ENCODE results near the gene RNF224.

RNF224 gene

DNA sequence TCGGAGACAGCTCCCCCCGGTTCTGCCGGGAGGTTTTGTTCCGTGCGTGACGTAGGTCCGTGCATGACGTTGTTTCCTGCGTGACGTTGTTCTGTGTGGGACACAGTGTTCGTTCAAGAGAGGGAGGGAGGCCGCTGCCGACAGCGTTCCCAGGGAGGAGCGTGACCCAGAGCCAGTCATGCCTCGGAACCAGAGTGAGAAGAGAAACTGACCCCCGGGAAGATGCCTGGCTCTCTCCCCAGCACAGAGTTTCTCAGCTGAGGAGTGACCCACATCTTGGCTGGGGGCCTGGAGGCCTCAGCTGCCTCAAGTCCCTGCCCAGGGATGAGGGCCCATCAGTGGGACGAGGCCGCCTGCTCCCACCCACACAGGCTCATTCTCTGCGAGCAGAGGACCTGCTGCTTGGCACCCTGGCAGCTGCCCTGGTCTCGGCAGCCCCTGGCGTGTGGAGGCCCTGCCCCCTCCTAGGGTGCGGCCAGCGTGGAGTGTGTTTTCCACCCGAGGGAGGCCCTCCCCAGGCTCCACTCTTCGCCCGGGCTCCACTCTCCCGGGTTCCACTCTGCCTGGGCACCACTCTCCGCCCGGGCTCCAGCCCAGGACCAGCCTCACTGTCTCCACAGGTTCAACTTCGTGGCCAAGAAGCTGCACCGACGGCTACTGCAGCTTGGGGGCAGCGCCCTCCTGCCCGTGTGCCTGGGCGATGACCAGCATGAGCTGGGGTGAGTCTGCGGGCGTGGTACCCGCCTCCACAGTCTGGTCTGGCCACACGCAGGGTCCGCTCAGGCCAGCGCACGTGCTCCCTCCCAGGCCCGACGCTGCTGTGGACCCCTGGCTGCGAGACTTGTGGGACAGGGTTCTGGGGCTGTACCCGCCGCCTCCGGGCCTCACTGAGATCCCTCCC lies 13.9 kb upstream of the RNF224 start:
- TF ChIP-seq, protein P1, sequence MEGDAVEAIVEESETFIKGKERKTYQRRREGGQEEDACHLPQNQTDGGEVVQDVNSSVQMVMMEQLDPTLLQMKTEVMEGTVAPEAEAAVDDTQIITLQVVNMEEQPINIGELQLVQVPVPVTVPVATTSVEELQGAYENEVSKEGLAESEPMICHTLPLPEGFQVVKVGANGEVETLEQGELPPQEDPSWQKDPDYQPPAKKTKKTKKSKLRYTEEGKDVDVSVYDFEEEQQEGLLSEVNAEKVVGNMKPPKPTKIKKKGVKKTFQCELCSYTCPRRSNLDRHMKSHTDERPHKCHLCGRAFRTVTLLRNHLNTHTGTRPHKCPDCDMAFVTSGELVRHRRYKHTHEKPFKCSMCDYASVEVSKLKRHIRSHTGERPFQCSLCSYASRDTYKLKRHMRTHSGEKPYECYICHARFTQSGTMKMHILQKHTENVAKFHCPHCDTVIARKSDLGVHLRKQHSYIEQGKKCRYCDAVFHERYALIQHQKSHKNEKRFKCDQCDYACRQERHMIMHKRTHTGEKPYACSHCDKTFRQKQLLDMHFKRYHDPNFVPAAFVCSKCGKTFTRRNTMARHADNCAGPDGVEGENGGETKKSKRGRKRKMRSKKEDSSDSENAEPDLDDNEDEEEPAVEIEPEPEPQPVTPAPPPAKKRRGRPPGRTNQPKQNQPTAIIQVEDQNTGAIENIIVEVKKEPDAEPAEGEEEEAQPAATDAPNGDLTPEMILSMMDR (IDR thresholded peaks at IDR 0.05; ENCODE audit: low read depth, low read length), result 0 out of 2 replicates have a peak, but pooled peaks have one; percentile 22
- no peaks in the 10 kb centered on the region for H3K27me3 ChIP-seq (ENCODE audit: insufficient read depth, low read depth, severe bottlenecking)
- DNase-seq, result no peak
- no peaks in the 10 kb centered on the region for H3K36me3 ChIP-seq
- no peak overlapping the region for H3K4me3 ChIP-seq (ENCODE audit: low read depth, low read length)
- no peaks in the 10 kb centered on the region for H3K9me3 ChIP-seq (ENCODE audit: severe bottlenecking)
- H3K27ac ChIP-seq, result no peak overlapping the region

GRCh38 chr9:137214620-137215019 lies 12.7 kb upstream of the RNF224 start:
- Histone ChIP-seq H3K27ac (no peak overlapping the region), H3K4me3 (ENCODE audit: low read depth, low read length) (no peak overlapping the region), H3K36me3 (no peaks in the 10 kb centered on the region), H3K27me3 (ENCODE audit: insufficient read depth, low read depth, severe bottlenecking) (no peaks in the 10 kb centered on the region), H3K9me3 (ENCODE audit: severe bottlenecking) (no peaks in the 10 kb centered on the region)
- DNase-seq, result no peak
- TF ChIP-seq, protein P1 (IDR thresholded peaks at IDR 0.05; ENCODE audit: low read depth, low read length), result no peak

GRCh38 chr9:137215196-137215986 lies 11.9 kb upstream of the RNF224 start:
- H3K4me3 ChIP-seq (ENCODE audit: low read depth, low read length), result no peak overlapping the region
- no peaks in the 10 kb centered on the region for H3K27me3 ChIP-seq (ENCODE audit: insufficient read depth, low read depth, severe bottlenecking)
- DNase-seq, result no peak
- H3K9me3 ChIP-seq (ENCODE audit: severe bottlenecking), result no peaks in the 10 kb centered on the region
- H3K27ac ChIP-seq, result no peak overlapping the region
- TF ChIP-seq, protein P1 (IDR thresholded peaks at IDR 0.05; ENCODE audit: low read depth, low read length), result no peak
- no peaks in the 10 kb centered on the region for H3K36me3 ChIP-seq

DNA sequence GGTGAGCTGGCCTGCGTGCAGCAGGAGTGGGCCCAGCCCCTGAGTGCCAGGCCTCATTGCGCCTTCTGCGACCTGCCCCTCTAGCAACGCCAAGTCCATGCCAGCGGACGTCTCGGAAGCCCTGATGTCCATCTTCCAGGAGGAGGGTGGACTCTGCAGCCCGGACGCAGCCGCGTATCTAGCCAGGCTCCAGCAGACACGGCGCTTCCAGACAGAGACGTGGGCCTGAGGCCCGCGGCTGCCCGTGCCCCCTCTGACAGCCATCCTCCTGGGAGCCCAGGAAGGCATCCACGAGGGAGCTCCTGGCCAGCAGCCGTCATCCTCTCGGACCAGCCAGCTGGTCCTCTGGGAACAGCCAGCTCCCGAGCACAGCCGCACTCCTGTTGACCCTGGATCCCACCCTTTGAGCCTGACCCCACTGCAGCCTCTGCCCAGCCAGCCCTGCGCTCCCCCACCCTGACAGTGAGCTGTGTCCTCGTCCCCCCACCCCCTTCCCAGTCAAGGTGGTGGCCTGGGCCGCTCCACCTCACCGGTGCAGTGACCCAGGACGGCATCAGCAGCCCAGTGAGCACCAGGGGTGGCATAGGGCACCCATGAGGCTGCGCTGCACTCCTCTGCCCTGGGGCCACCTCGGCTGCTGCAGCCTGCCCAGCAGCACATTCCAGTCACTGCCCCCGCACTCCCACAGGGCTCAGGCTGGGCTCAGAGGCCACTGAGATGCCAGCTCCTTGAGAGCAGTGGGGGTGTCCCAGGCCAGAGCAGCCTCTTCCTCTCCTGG lies 10.9 kb upstream of the RNF224 start:
- no peaks in the 10 kb centered on the region for H3K36me3 ChIP-seq
- H3K4me3 ChIP-seq (ENCODE audit: low read depth, low read length), result no peak overlapping the region
- H3K9me3 ChIP-seq (ENCODE audit: severe bottlenecking), result no peaks in the 10 kb centered on the region
- TF ChIP-seq, protein P1 (IDR thresholded peaks at IDR 0.05; ENCODE audit: low read depth, low read length), result no peak
- no peak overlapping the region for H3K27ac ChIP-seq
- no peak for DNase-seq
- H3K27me3 ChIP-seq (ENCODE audit: insufficient read depth, low read depth, severe bottlenecking), result no peaks in the 10 kb centered on the region

GRCh38 chr9:137217276-137218211 lies 9.8 kb upstream of the RNF224 start:
- TF ChIP-seq, protein P1 (IDR thresholded peaks at IDR 0.05; ENCODE audit: low read depth, low read length), result no peak
- DNase-seq, result peak; percentile 64
- Histone ChIP-seq H3K27me3 (ENCODE audit: insufficient read depth, low read depth, severe bottlenecking) (no peaks in the 10 kb centered on the region), H3K36me3 (no peaks in the 10 kb centered on the region), H3K4me3 (ENCODE audit: low read depth, low read length) (no peak overlapping the region), H3K27ac (no peak overlapping the region), H3K9me3 (ENCODE audit: severe bottlenecking) (no peaks in the 10 kb centered on the region)

Measured in WERI-Rb-1 (cell line).